Stimulated activated CD8-positive, alpha-beta memory T cell treated with anti-CD3 and anti-CD28 coated beads, Interleukin-12 subunit alpha, Interleukin-12 subunit beta, amount 100 ng/mL, for 24 hours (primary cell): ENCODE results near the gene PHETA2.

Source experiments
- DNase-seq: peaks from one replicate; pipeline ENCODE4 v3.0.0-alpha.2; 2020; ENCODE audit errors: extremely low read depth

Gene PHETA2, protein sequence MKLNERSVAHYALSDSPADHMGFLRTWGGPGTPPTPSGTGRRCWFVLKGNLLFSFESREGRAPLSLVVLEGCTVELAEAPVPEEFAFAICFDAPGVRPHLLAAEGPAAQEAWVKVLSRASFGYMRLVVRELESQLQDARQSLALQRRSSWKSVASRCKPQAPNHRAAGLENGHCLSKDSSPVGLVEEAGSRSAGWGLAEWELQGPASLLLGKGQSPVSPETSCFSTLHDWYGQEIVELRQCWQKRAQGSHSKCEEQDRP

GRCh38 chr22:42074132-42074811 is at the start of gene PHETA2:
Gene PHETA2, plus strand, starts transcription at chr22:42074248. Its CDS starts 3,046 bp downstream, at chr22:42077294.
- no peak for DNase-seq

- DNase-seq, result no peak
Observed at GRCh38 chr22:42025421-42025820, 48.6 kb upstream of the PHETA2 start.

- no peak for DNase-seq
Observed at GRCh38 chr22:42026705-42027104, 47.3 kb upstream of the PHETA2 start.

GRCh38 chr22:42033263-42034181 is 40.5 kb upstream of the PHETA2 start:
- no peak for DNase-seq

GRCh38 chr22:42035256-42035655 is 38.8 kb upstream of the PHETA2 start:
- DNase-seq, result no peak

DNA sequence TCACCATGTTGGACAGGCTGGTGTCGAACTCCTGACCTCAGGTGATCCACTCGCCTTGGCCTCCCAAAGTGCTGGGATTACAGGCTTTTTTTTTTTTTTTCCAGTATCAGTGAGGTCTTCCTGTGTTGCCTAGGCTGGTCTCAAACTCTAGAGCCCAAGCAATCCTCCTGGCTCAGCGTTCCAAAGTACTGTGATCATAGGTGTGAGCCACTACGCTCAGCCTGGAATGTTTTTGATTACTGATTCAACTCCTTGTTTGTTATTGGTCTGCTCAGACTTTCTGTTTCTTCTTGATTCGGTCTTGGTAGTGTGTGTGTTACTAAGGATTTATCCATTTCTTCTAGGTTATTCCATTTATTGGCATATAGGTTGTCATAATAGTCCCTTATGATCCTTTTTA is 34.8 kb upstream of the PHETA2 start:
- no peak for DNase-seq

DNA sequence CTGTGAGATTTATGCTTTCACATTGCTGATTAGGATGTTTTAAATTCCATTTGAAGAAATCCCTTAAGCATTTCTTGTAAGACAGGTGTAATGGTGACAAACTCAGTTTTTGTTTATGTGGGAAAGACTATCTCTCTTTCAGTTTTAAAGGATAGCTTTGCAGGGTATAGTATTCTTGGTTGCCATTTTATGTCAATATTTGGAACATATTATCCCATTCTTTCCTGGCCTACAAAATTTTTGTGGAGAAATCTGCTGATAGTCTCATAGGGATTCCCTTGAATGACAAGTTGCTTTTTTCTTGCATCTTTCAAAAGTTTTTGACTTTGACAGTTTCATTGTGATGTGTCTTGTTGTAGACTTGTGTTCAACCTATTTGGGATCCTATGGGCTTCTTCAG is 32.3 kb upstream of the PHETA2 start:
- DNase-seq, result no peak

DNA sequence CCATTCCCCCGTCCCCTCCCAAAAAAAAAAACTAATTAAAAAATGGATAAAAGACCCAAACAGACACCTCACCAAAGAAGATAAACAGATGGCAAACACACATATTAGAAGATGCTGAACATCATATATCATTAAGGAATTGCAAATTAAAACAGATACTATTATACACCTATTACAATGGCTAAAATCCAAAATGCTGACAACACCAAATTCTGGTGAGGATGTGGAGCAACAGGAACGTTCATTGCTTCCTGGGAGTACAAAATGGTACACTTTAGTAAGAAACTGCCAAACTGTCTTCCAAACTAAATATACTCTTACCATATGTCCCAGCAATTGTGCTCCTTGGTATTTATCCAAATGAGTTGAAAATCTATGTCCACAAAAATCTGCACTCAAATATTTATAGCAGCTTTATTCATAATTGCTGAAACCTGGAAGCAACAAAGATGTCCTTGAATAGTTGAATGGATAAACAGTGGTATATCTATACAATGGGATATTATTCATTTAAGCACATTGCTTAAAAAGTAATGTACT is 23.3 kb upstream of the PHETA2 start:
- DNase-seq, result no peak

GRCh38 chr22:42052765-42053164 is 21.3 kb upstream of the PHETA2 start:
- DNase-seq, result no peak

- no peak for DNase-seq
Observed at GRCh38 chr22:42056757-42057511, 17.1 kb upstream of the PHETA2 start.

DNA sequence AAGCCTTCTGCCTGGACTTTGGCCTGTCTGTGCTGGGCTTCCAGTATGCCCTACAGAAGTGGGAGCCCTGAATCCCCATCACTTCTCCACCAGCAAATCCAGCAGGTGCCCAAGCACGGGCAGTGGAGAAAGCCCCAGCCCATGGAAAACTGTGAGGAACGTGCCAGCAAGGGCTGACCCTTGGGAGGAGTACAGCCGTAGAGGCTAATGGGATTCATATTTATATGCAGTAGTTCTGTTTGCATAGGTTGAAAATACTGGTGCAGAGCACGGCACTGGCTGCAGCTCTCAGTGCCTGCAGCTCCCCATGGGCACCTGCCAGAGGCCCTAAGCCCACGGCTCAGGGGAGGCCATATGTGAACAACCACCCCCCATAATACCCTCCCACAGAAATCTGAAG is 13.6 kb upstream of the PHETA2 start:
- no peak for DNase-seq

DNA sequence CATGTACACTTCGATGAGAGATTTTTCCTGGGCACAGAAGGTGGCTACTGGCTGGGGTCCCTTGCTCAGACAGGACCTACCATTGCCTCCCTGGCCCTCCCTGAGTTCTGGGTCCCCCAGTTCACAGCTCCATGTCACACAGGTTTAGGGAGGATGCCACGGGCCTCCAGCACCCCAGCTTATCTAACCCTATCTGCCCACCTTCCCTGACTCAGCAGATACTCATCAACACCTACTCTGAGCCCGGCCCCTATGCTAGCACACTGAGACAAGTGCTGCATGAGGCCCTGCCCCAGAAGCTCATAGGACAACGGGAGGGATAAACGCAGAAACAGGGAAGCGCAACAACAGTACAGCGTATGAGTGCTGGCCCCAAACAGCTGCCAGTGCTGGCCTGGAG is 13.0 kb upstream of the PHETA2 start:
- DNase-seq, result no peak

GRCh38 chr22:42062506-42063170 is 11.4 kb upstream of the PHETA2 start:
- no peak for DNase-seq

- no peak for DNase-seq
Observed at GRCh38 chr22:42064629-42065028, 9.4 kb upstream of the PHETA2 start.

DNA sequence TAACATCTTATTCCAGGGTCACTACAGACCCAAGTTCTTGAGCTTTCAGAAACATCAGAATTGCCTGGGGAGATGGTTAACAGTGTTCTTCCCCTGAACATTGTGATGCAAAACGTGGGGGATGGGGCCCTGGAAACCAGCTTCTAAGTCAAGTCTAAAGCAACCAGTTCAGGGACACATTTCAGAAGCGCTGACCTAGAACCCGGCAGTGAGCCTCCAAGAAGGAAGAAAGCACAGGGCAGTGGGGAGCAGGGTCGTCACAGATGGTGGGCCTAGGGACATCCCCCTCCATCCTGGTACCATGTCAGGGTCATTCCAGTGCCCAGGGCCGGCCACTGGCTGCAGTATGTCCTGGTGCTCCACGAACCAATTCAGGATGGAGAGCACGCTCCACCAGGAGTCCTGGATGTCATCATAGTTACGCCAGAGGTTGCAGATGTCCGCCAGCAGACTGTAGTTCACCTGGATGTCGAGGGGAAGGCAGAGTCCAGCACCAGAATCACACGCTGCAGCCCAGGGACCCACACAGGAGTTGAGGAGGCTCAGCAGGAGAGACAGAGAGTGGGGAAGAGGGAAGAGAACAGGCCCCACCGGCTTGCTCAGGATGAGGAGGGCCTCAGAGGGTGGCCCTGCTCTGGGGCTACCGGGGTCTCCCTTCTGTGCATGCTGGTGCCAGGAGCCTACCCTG is 8.5 kb upstream of the PHETA2 start:
- no peak for DNase-seq

GRCh38 chr22:42066126-42066761 is 7.8 kb upstream of the PHETA2 start:
- no peak for DNase-seq

GRCh38 chr22:42066937-42067336 is 7.1 kb upstream of the PHETA2 start:
- DNase-seq, result no peak

DNA sequence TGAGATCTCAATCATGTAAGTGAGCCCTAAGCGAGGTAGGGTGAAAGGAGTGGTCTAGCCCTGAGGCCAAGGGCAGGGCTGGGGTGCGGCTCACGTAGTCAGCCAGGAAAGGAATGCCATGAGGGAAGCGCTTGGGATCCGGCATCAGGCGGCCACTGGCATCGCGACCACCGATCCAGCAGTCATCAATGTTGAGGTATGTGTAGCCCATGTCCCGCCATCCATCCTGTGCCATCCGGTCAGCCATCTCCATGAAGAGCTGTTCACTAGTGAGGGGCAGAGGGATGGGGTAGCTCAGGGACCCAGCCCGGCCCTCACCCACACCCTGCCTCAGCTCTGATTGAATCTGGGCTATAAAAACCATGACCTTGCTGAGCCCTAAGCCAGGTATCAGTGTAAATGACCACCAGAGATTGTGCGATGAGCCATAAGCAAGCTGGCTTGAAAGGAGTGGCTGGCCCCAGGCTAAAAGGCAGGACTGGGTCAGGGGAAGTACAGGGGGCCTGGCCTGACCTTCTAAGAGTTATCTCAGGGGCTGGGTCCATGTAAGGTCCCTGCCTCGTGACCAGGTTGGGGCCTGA is 6.3 kb upstream of the PHETA2 start:
- no peak for DNase-seq

GRCh38 chr22:42068291-42068690 is 5.8 kb upstream of the PHETA2 start:
- no peak for DNase-seq
